Activated CD4-positive, CD25-positive, alpha-beta regulatory T cell treated with anti-CD3 and anti-CD28 coated beads, Interleukin-2, amount 50 U/mL, for 24 hours (primary cell): ENCODE data around the gene NOTCH1.

ENCODE experiments used
- ATAC-seq, 2 donors: fragments of 150-1000 bp; cut with Tn5 transposase; one replicate each; pipeline ENCODE4 v1.10.0; 2021; ENCODE audit warnings: mild to moderate bottlenecking in 1 of 2, moderate library complexity in 1 of 2

Gene NOTCH1

GRCh38 chr9:136482793-136483588, 62.9 kb downstream of the NOTCH1 start, which contains the start of gene SEC16A:
Gene SEC16A, minus strand, starts transcription at chr9:136483040. Its CDS starts 5,425 bp downstream, at chr9:136477615.
- ATAC-seq = peak; percentile 71 to 77

- no peak for ATAC-seq
Measured at GRCh38 chr9:136482046-136482792, 63.6 kb downstream of the NOTCH1 start.

- ATAC-seq = no peak
Measured at GRCh38 chr9:136481558-136481957, 64.3 kb downstream of the NOTCH1 start.

- no peak for ATAC-seq
Measured at GRCh38 chr9:136476369-136477150, 69.3 kb downstream of the NOTCH1 start.

- no peak for ATAC-seq
Measured at GRCh38 chr9:136474974-136475865, 70.6 kb downstream of the NOTCH1 start.

- no peak for ATAC-seq
Measured at GRCh38 chr9:136474021-136474640, 71.7 kb downstream of the NOTCH1 start.

- no peak for ATAC-seq
Measured at GRCh38 chr9:136473354-136473721, 72.5 kb downstream of the NOTCH1 start.

- no peak for ATAC-seq
Measured at GRCh38 chr9:136472640-136473353, 73.1 kb downstream of the NOTCH1 start.

- no peak for ATAC-seq
Measured at GRCh38 chr9:136471802-136472487, 73.9 kb downstream of the NOTCH1 start.

- ATAC-seq = no peak
Measured at GRCh38 chr9:136470792-136471469, 74.9 kb downstream of the NOTCH1 start.

GRCh38 chr9:136470356-136470755, 75.5 kb downstream of the NOTCH1 start:
- no peak for ATAC-seq

GRCh38 chr9:136467766-136468165, 78.1 kb downstream of the NOTCH1 start:
- ATAC-seq = no peak

GRCh38 chr9:136466155-136466541, 79.7 kb downstream of the NOTCH1 start:
- ATAC-seq = no peak

GRCh38 chr9:136465500-136466154, 80.2 kb downstream of the NOTCH1 start:
- ATAC-seq = no peak

GRCh38 chr9:136464241-136464640, 81.6 kb downstream of the NOTCH1 start:
- no peak for ATAC-seq

- ATAC-seq = no peak
Measured at GRCh38 chr9:136463578-136463977, 82.3 kb downstream of the NOTCH1 start.

- ATAC-seq = no peak
Measured at GRCh38 chr9:136462664-136463063, 83.2 kb downstream of the NOTCH1 start.

- no peak for ATAC-seq
Measured at GRCh38 chr9:136460772-136461325, 85.0 kb downstream of the NOTCH1 start.

- no peak for ATAC-seq
Measured at GRCh38 chr9:136459425-136459824, 86.4 kb downstream of the NOTCH1 start.
